ENCODE results near the gene JARID2. TPM values are rescaled to one million over a fixed set of nuclear protein-coding genes. Genes with fewer than 3 reads are reported as not detected.
A peak's percentile ranks its signal among the peaks of the same experiment; 100 is the strongest.
"Not testable (repeated sequence)": the region's sequence is repeated elsewhere in the genome, so short reads cannot be mapped to it uniquely, and the experiment has no call there.

JARID2 gene
- total RNA-seq, 1 donor from 2014 or later, result 12.5 TPM

- no peak for TF ChIP-seq CTCF (IDR thresholded peaks at IDR 0.05)
- no peak overlapping the region for H3K27ac Mint-ChIP-seq (ENCODE audit: unreplicated experiment)
- H3K9me3 Mint-ChIP-seq (ENCODE audit: unreplicated experiment), result no peaks in the 10 kb centered on the region
- H3K4me1 Mint-ChIP-seq (ENCODE audit: unreplicated experiment), result peaks cover 17% of the 10 kb centered on the region
- H3K27me3 Mint-ChIP-seq (ENCODE audit: unreplicated experiment), result no peaks in the 10 kb centered on the region
- no peak overlapping the region for H3K4me3 Mint-ChIP-seq (ENCODE audit: unreplicated experiment)
- H3K36me3 Mint-ChIP-seq (ENCODE audit: unreplicated experiment), result peaks cover 2% of the 10 kb centered on the region
- peak; percentile 23 for DNase-seq (ENCODE audit: extremely low spot score, unreplicated experiment)
These were observed 293.1 kb downstream of the JARID2 start for GRCh38 chr6:15538766-15539495.

GRCh38 chr6:15539722-15540270, 293.9 kb downstream of the JARID2 start:
- H3K36me3 Mint-ChIP-seq (ENCODE audit: unreplicated experiment), result peaks cover 2% of the 10 kb centered on the region
- no peak for DNase-seq (ENCODE audit: extremely low spot score, unreplicated experiment)
- no peak overlapping the region for H3K27ac Mint-ChIP-seq (ENCODE audit: unreplicated experiment)
- no peak for TF ChIP-seq CTCF (IDR thresholded peaks at IDR 0.05)
- no peak overlapping the region for H3K4me3 Mint-ChIP-seq (ENCODE audit: unreplicated experiment)
- no peaks in the 10 kb centered on the region for H3K9me3 Mint-ChIP-seq (ENCODE audit: unreplicated experiment)
- H3K4me1 Mint-ChIP-seq (ENCODE audit: unreplicated experiment), result peaks cover 17% of the 10 kb centered on the region
- no peaks in the 10 kb centered on the region for H3K27me3 Mint-ChIP-seq (ENCODE audit: unreplicated experiment)

- peaks cover 14% of the 10 kb centered on the region for H3K4me1 Mint-ChIP-seq (ENCODE audit: unreplicated experiment)
- not testable (repeated sequence) for H3K27me3 Mint-ChIP-seq (ENCODE audit: unreplicated experiment); H3K27ac Mint-ChIP-seq (ENCODE audit: unreplicated experiment); H3K9me3 Mint-ChIP-seq (ENCODE audit: unreplicated experiment); H3K4me3 Mint-ChIP-seq (ENCODE audit: unreplicated experiment); H3K36me3 Mint-ChIP-seq (ENCODE audit: unreplicated experiment)
- peak; percentile 13 for DNase-seq (ENCODE audit: extremely low spot score, unreplicated experiment)
These were observed 297.6 kb downstream of the JARID2 start for GRCh38 chr6:15543332-15543917.

GRCh38 chr6:15544321-15544900, 298.5 kb downstream of the JARID2 start:
- DNase-seq (ENCODE audit: extremely low spot score, unreplicated experiment), result peak; percentile 11
- Mint-ChIP-seq H3K4me1 (ENCODE audit: unreplicated experiment) (peaks cover 14% of the 10 kb centered on the region), H3K9me3 (ENCODE audit: unreplicated experiment) (no peaks in the 10 kb centered on the region)

GRCh38 chr6:15546591-15546990, 300.7 kb downstream of the JARID2 start:
- no peak for DNase-seq (ENCODE audit: extremely low spot score, unreplicated experiment)
- Mint-ChIP-seq H3K4me1 (ENCODE audit: unreplicated experiment) (peaks cover 33% of the 10 kb centered on the region), H3K36me3 (ENCODE audit: unreplicated experiment) (no peaks in the 10 kb centered on the region), H3K27ac (ENCODE audit: unreplicated experiment) (no peak overlapping the region), H3K4me3 (ENCODE audit: unreplicated experiment) (no peak overlapping the region), H3K27me3 (ENCODE audit: unreplicated experiment) (no peaks in the 10 kb centered on the region), H3K9me3 (ENCODE audit: unreplicated experiment) (no peaks in the 10 kb centered on the region)
- no peak for TF ChIP-seq CTCF (IDR thresholded peaks at IDR 0.05)

More at GRCh38 chr6:15544321-15544900, 298.5 kb downstream of the JARID2 start:
- no peaks in the 10 kb centered on the region for H3K27me3 Mint-ChIP-seq (ENCODE audit: unreplicated experiment)
- TF ChIP-seq CTCF (IDR thresholded peaks at IDR 0.05), result no peak
- H3K36me3 Mint-ChIP-seq (ENCODE audit: unreplicated experiment), result no peaks in the 10 kb centered on the region
- no peak overlapping the region for H3K4me3 Mint-ChIP-seq (ENCODE audit: unreplicated experiment)
- H3K27ac Mint-ChIP-seq (ENCODE audit: unreplicated experiment), result no peak overlapping the region

Measured in osteocyte (in vitro differentiated cells).